ENCODE data around the gene CAND1.

CAND1 gene

GRCh38 chr12:67268896-67269632, at the start of gene CAND1:
Gene CAND1 (plus strand): TSS chr12:67269358. CDS start chr12:67269718, 360 bp downstream.
- peak; percentile 98 for DNase-seq

DNA sequence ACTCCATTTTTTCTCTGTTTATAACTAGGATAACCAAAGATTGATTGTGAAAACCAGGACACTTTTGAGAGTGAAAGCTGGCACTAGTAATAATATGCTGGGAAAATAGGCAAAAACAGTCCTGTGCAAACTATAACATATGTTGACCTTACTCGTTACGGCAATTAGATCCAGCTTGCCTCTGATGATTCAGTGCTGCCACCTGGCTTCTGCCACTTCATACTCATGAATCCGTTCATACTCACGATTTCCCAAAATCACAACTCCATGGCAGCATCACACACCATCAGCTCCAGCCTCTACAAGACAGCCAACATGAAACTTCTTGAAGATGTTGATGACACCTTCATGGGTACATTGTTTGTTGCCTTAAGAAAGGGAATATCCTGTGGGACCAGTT, 49.1 kb upstream of the CAND1 start:
- DNase-seq = no peak

GRCh38 chr12:67222302-67222701, 46.9 kb upstream of the CAND1 start:
- no peak for DNase-seq

GRCh38 chr12:67223225-67223624, 45.9 kb upstream of the CAND1 start:
- no peak for DNase-seq

DNA sequence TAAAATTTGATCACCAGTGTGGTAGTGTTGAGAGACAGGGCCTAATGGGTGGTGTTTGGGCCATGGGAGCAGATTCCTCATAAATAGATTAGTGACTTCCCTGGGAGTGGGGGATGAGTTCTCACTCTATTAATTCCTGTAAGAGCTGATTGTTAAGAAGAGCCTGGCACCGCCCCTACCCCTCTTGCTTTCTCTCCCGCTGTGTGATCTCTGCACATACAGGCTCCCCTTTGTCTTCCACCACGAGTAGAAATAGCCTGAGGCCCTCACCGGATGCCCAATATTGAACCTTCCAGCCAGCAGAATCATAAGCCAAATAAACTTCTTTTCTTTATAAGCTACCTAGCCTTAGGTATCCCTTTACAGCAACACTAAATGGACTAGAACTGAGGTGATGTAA, 31.9 kb upstream of the CAND1 start:
- DNase-seq = no peak

- DNase-seq = no peak
These were observed 30.1 kb upstream of the CAND1 start for GRCh38 chr12:67239061-67239460.

GRCh38 chr12:67241482-67241881, 27.7 kb upstream of the CAND1 start:
- DNase-seq = no peak

GRCh38 chr12:67243260-67243659, 25.9 kb upstream of the CAND1 start:
- DNase-seq = no peak

- no peak for DNase-seq
These were observed 23.6 kb upstream of the CAND1 start for GRCh38 chr12:67245571-67245970.

- no peak for DNase-seq
These were observed 18.1 kb upstream of the CAND1 start for GRCh38 chr12:67251012-67251411.

- DNase-seq = no peak
These were observed 14.7 kb upstream of the CAND1 start for GRCh38 chr12:67254372-67255026.

DNA sequence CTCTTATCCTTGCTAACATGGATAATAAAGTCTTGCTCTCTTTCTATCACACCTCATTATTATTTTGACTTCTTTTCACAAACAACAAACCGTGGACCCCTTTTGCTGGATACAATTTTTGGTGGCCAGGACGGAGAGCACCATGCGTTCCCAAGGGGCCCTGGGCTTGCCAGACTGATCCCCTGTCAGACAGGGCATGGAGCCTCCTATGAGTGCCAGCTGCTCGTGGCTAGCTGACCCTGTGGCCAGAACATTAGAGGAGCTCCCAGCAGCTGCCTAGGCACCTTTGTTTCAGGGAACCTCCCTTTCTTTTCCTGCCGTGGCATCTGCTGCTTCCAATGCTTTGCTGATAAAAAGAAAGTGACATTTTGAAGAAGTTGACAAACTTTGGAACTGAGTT, 12.5 kb upstream of the CAND1 start:
- no peak for DNase-seq

DNA sequence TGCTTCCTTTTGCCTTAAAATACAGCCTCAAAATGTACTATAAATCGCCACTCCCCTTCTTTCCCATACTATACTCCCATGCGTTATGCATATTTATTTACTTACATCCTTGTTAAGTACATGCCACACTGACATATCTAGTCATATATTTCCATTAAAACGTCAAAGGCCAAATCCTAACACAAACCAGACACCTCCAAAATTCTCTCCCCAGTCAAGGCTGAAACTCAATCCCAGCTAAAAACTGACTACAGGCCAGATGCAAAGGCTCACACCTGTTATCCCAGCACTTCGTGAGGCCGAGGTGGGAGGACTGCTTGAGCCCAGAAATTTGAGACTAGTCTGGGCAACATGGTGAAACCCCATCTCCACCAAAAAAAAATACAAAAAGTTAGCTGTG, 5.7 kb upstream of the CAND1 start:
- no peak for DNase-seq

GRCh38 chr12:67268335-67268895, 743 bp upstream of the CAND1 start:
- peak; percentile 90 for DNase-seq

- peak; percentile 51 for DNase-seq
These were observed 745 bp downstream of the CAND1 start for GRCh38 chr12:67269633-67270573.

GRCh38 chr12:67270622-67271021, 1.5 kb downstream of the CAND1 start:
- no peak for DNase-seq

GRCh38 chr12:67271976-67272375, 2.8 kb downstream of the CAND1 start:
- no peak for DNase-seq

GRCh38 chr12:67274186-67274585, 5.0 kb downstream of the CAND1 start:
- DNase-seq = no peak

- no peak for DNase-seq
These were observed 6.3 kb downstream of the CAND1 start for GRCh38 chr12:67275380-67275913.

DNA sequence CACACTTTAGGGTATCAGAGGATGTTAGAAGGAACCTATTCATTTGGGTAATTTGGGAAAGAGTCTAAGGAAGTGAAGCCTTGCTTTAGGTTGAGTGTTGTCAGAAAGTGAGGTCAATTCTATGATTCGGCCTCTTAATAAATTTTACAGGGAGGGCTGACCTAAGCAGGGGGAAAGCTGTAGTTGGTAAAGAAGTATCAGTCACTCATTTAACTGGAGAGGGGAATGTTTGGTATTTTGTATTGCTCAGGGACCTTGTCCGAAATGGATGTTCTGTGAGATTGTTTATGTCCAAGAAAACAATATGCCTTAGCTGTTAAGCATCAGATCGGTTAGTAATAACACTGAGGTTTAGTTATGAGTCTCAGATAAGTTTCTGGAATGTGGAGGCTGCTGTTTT, 7.3 kb downstream of the CAND1 start:
- DNase-seq = no peak

GRCh38 chr12:67279637-67280036, 10.5 kb downstream of the CAND1 start:
- DNase-seq = no peak

DNA sequence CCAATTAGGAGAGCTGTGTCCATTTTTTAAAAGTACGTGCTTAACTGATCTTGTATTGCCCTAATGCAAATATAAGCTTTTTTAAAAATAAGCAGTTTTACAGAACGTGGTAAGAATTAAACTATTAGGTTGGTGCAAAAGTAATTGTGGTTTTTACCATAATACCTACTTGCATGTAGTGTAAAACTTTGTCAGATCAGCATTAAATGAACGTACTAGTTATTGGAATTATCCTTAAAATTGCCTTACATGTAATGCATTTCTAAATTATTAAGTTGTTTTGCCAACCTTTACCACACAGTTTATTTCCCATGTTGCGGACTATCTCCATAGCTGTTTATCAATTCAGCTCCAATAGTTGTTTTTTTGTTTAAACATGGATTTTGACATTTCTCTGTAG, 10.9 kb downstream of the CAND1 start:
- DNase-seq = no peak

GRCh38 chr12:67280572-67280971, 11.4 kb downstream of the CAND1 start:
- DNase-seq = no peak

Measured in stimulated activated CD4-positive, alpha-beta T cell treated with anti-CD3 and anti-CD28 coated beads, Interleukin-4, amount 100 ng/mL, for 24 hours (primary cell).